A549 (cell line): Measurements from ENCODE around the gene LRP1.

Experiments
- POLR2A ChIP-seq: IDR thresholded peaks from 2 replicates; pipeline ENCODE4 v1.6.1; 2012; ENCODE audit warnings: mild to moderate bottlenecking, low read length
- ZFP36 ChIP-seq: fragments of 450-650 bp; IDR thresholded peaks from 2 replicates; pipeline ENCODE4 v1.6.1; 2014; ENCODE audit warnings: borderline replicate concordance; ENCODE audit not compliant: partially characterized antibody
- TF ChIP-seq, protein P1 (sequence below): fragments of >200 bp; sonication (Bioruptor Twin); formaldehyde crosslinking; IDR thresholded peaks from 3 replicates; pipeline ENCODE4 v1.5.1; 2016
- TF ChIP-seq, protein P2 (sequence below): IDR thresholded peaks from 2 replicates; pipeline ENCODE4 v1.6.1; 2012

DNA sequence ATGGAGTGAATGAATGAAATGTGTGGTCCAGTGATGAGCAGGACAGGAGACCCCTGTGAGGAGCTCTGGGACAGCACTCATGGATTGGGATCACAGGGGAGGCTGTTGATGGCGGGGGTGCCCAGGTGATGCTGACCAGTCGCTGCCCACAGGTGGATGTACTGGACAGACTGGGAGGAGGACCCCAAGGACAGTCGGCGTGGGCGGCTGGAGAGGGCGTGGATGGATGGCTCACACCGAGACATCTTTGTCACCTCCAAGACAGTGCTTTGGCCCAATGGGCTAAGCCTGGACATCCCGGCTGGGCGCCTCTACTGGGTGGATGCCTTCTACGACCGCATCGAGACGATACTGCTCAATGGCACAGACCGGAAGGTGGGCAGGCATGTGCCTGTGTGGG lies 32.5 kb downstream of the LRP1 start:
- TF ChIP-seq, protein P1, sequence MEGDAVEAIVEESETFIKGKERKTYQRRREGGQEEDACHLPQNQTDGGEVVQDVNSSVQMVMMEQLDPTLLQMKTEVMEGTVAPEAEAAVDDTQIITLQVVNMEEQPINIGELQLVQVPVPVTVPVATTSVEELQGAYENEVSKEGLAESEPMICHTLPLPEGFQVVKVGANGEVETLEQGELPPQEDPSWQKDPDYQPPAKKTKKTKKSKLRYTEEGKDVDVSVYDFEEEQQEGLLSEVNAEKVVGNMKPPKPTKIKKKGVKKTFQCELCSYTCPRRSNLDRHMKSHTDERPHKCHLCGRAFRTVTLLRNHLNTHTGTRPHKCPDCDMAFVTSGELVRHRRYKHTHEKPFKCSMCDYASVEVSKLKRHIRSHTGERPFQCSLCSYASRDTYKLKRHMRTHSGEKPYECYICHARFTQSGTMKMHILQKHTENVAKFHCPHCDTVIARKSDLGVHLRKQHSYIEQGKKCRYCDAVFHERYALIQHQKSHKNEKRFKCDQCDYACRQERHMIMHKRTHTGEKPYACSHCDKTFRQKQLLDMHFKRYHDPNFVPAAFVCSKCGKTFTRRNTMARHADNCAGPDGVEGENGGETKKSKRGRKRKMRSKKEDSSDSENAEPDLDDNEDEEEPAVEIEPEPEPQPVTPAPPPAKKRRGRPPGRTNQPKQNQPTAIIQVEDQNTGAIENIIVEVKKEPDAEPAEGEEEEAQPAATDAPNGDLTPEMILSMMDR, result no peak
- TF ChIP-seq POLR2A (no peak), ZFP36 (no peak)
- TF ChIP-seq, protein P2, sequence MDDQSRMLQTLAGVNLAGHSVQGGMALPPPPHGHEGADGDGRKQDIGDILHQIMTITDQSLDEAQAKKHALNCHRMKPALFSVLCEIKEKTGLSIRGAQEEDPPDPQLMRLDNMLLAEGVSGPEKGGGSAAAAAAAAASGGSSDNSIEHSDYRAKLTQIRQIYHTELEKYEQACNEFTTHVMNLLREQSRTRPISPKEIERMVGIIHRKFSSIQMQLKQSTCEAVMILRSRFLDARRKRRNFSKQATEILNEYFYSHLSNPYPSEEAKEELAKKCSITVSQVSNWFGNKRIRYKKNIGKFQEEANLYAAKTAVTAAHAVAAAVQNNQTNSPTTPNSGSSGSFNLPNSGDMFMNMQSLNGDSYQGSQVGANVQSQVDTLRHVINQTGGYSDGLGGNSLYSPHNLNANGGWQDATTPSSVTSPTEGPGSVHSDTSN, result no peak
